GM10266 (cell line): ENCODE data around the gene PDCD2L.

Source experiments
- DNase-seq: peaks from one replicate; pipeline ENCODE4 v3.0.0; 2012; ENCODE audit errors: extremely low spot score
- CTCF ChIP-seq: IDR thresholded peaks from 2 replicates; pipeline ENCODE4 v1.5.1; 2012; ENCODE audit warnings: mild to moderate bottlenecking, low read depth; ENCODE audit not compliant: control insufficient read depth, insufficient read depth; ENCODE audit errors: missing control alignments

PDCD2L gene

GRCh38 chr19:34416021-34416545 lies 11.9 kb downstream of the PDCD2L start:
- TF ChIP-seq CTCF, result no peak
- no peak for DNase-seq

- no peak for DNase-seq
- TF ChIP-seq CTCF, result no peak
Observed at GRCh38 chr19:34418300-34418699, 14.1 kb downstream of the PDCD2L start.

GRCh38 chr19:34426096-34426661 lies 22.0 kb downstream of the PDCD2L start:
- no peak for DNase-seq
- no peak for TF ChIP-seq CTCF

- DNase-seq, result peak; percentile 61
- TF ChIP-seq CTCF, result no peak
Observed at GRCh38 chr19:34428549-34429285, 24.5 kb downstream of the PDCD2L start.

GRCh38 chr19:34429553-34429952 lies 25.4 kb downstream of the PDCD2L start:
- TF ChIP-seq CTCF, result no peak
- no peak for DNase-seq

GRCh38 chr19:34430738-34431625 lies 26.8 kb downstream of the PDCD2L start:
- peak; percentile 80 for DNase-seq
- peak; percentile 80 for TF ChIP-seq CTCF
